Measurements from ENCODE around the gene HPDL. TPM values are rescaled to one million over a fixed set of nuclear protein-coding genes. Genes with fewer than 3 reads are reported as not detected.

Gene HPDL
- total RNA-seq, 1 donor from 2014 or later = not detected

DNA sequence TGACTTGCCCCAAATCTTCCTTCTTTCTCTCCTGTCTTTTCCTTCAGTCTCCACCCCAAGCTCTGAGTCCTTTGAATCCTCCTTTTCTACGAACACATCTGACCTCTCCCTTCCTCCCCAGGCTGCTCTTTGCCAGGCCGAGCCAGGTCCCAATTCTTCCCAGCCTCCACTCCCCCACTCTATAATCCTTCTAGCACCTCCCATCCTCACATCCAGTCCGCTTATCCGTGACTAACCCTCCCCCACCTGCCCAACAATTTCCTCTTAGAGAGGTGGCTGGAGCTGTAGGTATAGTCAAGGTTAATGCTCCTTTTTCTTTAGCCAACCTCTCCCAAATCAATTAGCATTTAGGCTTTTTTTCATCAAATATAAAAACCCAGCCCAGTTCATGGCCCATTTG is 9.5 kb upstream of the HPDL start:
- ATAC-seq (ENCODE audit: poor library complexity) = no peak
- no peak for DNase-seq
- intact Hi-C loops (cut with DNase I) = no loop called here

DNA sequence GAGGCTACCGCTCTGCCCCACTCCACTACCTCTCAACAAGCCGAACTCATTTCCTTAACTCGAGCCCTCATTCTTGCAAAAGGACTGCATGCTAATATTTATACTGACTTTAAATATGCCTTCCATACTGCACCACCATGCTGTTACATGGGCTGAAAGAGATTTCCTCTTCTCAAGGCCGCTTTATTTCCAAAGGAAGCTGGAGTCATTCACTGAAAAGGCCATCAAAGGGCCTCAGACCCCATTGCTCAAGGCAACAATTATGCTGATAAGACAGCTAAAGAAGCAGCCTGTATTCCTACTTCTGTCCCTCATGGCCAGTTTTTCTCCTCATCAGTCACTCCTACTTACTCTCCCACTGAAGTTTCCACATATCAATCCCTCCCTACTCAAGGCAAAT is 6.9 kb upstream of the HPDL start:
- no peak for DNase-seq
- ATAC-seq (ENCODE audit: poor library complexity) = no peak
- intact Hi-C loops (cut with DNase I) = no loop called here

GRCh38 chr1:45321444-45321843 is 5.3 kb upstream of the HPDL start:
- intact Hi-C loops (cut with DNase I) = no loop called here
- DNase-seq (no peak), ATAC-seq (ENCODE audit: poor library complexity) (no peak)

DNA sequence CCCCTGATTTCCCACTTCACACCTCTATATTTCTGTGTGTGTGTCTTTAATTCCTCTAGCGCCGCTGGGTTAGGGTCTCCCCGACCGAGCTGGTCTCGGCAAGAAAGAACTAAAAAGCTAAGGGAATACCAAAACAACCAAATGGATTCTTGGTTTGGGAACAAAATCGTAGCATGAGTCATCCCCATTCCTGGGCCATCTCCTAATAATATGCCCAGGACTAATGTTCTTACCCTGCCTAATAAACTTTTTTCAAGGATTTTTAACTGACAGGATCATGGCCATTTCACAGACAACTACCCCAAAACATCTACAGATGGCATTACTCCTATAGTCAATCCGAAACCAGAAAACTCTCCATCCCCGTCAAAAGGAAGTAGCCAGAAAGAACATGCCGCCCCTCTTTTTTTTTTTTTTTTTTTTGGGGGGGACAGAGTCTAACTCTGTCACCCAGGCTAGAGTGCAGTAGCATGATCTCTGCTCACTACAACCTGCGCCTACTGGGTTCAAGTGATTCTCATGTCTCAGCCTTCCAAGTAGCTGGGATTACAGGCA is 4.1 kb upstream of the HPDL start:
- intact Hi-C loops (cut with DNase I) = no loop called here
- no peak for DNase-seq
- no peak for ATAC-seq (ENCODE audit: poor library complexity)

GRCh38 chr1:45325851-45326506 is 716 bp upstream of the HPDL start:
- intact Hi-C loops (cut with DNase I) = no loop called here
- ATAC-seq (ENCODE audit: poor library complexity) (no peak), DNase-seq (no peak)

- intact Hi-C loops (cut with DNase I) = no loop called here
- no peak for ATAC-seq (ENCODE audit: poor library complexity)
These were observed 1.2 kb downstream of the HPDL start for GRCh38 chr1:45327644-45328515.

DNA sequence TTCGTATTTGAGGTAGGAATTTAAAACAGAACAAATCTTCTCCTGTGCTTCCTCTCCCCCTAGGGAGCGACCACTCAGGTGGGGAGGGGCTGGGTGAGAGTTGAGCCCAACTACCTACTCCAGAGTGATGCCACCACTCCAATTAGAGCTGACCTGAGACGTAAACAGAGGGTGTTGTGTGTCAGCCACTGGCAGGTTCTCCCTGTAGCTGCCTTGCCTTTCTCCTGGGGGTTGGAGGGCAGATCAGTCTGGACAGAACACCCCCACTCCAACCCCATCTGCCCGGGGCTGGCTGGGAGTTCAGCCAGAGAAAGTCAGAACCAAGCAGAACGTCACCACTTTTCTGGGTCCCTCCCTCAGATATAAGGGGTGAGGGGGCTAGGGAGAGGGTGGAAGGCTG is 2.0 kb downstream of the HPDL start:
- intact Hi-C loops (cut with DNase I) = no loop called here
- ATAC-seq (ENCODE audit: poor library complexity) (no peak), DNase-seq (no peak)

More at GRCh38 chr1:45327644-45328515, 1.2 kb downstream of the HPDL start:
- DNase-seq = no peak

- no peak for ATAC-seq (ENCODE audit: poor library complexity)
- intact Hi-C loops (cut with DNase I) = no loop called here
These were observed 2.8 kb downstream of the HPDL start for GRCh38 chr1:45329445-45329844.

GRCh38 chr1:45331436-45332345 is 5.0 kb downstream of the HPDL start:
- ATAC-seq (ENCODE audit: poor library complexity) (no peak), DNase-seq (no peak)
- intact Hi-C loops (cut with DNase I) = no loop called here

More at GRCh38 chr1:45329445-45329844, 2.8 kb downstream of the HPDL start:
- no peak for DNase-seq

GRCh38 chr1:45332346-45332720 is 5.6 kb downstream of the HPDL start:
- DNase-seq (no peak), ATAC-seq (ENCODE audit: poor library complexity) (no peak)
- intact Hi-C loops (cut with DNase I) = no loop called here

DNA sequence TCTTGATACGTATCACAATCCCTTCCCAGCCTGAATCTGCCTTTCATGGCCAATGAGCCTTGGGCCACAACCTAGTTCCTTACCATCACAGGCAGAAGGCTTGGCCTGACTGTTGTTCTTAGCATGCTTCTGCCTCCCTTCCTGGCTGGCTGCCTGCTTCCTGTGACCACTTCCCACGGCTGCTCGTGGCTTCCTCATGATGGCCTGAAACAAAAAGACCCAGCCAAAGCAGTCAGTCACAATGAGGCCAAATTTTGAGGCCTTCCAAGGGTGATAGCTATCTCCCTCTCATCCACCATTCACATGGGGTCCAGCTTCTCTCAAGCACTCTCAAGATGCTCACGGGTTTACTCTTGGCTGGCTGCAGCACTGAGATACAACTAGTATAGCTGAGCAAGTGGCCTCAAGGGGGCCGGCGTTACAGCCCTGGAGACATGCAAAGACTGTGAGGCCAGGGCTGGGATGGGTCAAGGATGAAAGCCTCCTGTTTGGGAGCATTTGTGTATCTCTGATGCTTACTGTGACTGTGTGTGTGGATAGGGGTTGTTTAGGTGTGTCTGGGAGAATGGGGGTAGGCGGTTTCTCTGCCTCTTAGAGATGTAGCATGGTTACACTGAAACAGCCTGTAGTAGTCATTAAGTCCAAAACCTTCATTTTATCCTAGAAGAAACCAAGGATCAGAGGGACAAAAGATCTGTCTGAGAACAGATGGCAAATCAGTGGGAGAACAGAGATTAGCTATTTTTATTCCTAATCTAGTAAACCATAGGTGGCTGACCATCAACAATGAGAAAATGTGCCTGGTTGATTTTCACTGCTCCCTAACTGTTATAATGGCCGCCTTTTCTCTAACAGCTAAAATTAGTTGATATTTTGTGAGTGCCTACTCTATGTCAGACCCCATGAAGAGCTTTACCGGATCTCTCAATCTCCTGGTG is 7.9 kb downstream of the HPDL start:
- intact Hi-C loops (cut with DNase I) = no loop called here
- ATAC-seq (ENCODE audit: poor library complexity) = peak; percentile 44

GRCh38 chr1:45335855-45336324 is 9.2 kb downstream of the HPDL start:
- DNase-seq = no peak
- intact Hi-C loops (cut with DNase I) = no loop called here
- ATAC-seq (ENCODE audit: poor library complexity) = no peak

More for the DNA sequence above, 7.9 kb downstream of the HPDL start:
- DNase-seq = peak; percentile 67

GRCh38 chr1:45337630-45338325 is 11.1 kb downstream of the HPDL start:
- ATAC-seq (ENCODE audit: poor library complexity) = no peak
- intact Hi-C loops (cut with DNase I) = no loop called here

GRCh38 chr1:45339789-45340558 is 13.3 kb downstream of the HPDL start, which contains the start of the genes MUTYH and TOE1:
MUTYH (minus strand) TSS chr1:45340440; CDS start chr1:45334505, 5,935 bp downstream.
TOE1 (plus strand) TSS chr1:45340170; CDS start chr1:45340253, 83 bp downstream.
- ATAC-seq (ENCODE audit: poor library complexity) = peak; percentile 97
- intact Hi-C loops (cut with DNase I) = no loop called here
- peak; percentile 97 for DNase-seq

More at GRCh38 chr1:45337630-45338325, 11.1 kb downstream of the HPDL start:
- DNase-seq = no peak

DNA sequence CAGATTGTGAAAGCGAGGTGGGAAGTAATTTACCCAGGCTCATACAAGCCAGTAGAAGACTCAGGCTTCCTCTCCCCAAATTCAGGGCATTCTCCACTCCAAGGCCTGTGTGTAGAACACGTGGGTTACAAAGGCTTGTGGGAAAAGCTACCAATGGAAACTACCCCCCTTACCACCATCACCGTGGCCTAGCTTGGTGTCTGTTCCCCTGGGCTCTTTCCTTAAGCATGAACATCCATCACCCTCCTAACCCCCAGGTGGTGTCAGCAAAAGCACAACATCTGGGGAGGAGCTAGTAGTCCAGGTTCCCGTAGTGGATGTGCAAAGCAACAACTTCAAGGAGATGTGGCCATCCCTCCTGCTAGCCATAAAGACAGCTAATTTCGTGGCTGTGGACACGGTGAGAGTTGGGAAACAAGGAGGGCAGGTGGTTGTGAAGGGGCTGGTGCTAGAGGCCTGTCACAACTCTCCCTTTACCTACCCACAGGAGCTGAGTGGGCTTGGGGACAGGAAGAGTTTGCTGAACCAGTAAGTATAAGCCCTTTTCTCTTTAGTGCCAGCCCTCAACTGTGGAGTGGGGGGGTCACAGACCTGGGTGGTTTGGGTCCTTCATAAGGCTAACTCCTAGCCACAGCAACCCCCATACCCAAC is 14.2 kb downstream of the HPDL start:
- no peak for ATAC-seq (ENCODE audit: poor library complexity)
- DNase-seq = no peak
- intact Hi-C loops (cut with DNase I) = no loop called here

- no peak for ATAC-seq (ENCODE audit: poor library complexity)
- intact Hi-C loops (cut with DNase I) = no loop called here
- DNase-seq = no peak
These were observed 17.8 kb downstream of the HPDL start for GRCh38 chr1:45344499-45344898.

All from Right ventricle myocardium superior (tissue), 1 donor.